ENCODE results near the gene TMEM147.

DNA sequence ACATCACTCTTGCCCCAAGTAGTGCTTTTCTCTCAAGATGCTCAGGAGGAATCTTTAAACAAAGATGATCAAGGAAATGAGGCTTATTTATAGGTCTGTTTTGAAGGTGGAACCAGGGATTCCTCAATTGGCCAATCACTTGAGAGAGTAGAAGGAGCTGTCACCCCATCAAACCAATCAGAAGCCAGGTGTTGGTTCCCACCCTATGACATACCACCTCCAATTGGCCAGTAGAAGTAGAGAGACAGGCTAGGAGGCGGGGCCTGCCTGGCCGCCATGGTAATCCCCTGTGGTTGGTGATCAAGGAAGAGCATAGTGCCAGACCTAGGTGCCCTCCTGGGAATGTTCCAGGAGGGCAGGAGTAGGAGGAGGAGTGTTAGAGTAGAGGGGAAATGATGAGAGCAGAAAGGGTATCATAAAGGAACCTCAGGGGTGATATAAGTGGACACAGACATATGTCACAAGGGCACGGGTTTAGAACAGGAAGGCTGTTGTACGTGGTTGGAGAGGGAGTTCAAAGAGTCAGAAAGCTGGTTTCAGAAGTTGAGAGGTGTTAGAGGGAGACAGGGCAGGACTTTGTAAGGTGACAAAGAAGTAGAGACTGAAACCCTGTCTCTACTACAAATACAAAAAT lies 51.1 kb downstream of the TMEM147 start:
- TF ChIP-seq EP300 (IDR thresholded peaks at IDR 0.05) = no peak
- no peak for TF ChIP-seq POLR2A (IDR thresholded peaks at IDR 0.05)
